H9 (cell line): ENCODE data around the gene TRPM3. TPM values are rescaled to one million over a fixed set of nuclear protein-coding genes. Genes with fewer than 3 reads are reported as not detected.

Experiments
- DNase-seq: peaks from one replicate; pipeline ENCODE4 v3.0.0-alpha.2; 2017
- H2AFZ ChIP-seq: one replicate; pipeline ENCODE4 v1.6.1; 2013; ENCODE audit warnings: mild to moderate bottlenecking, low read length, control low read depth, moderate library complexity
- H2AK5ac ChIP-seq: 2 replicates; pipeline ENCODE4 v1.6.1; 2013; ENCODE audit warnings: low read length, control low read depth, mixed read lengths; ENCODE audit not compliant: insufficient read length
- H2BK120ac ChIP-seq: one replicate; pipeline ENCODE4 v1.6.1; 2013; ENCODE audit warnings: low read depth, mild to moderate bottlenecking, low read length, control low read depth, inconsistent platforms; ENCODE audit not compliant: poor library complexity, severe bottlenecking
- H2BK12ac ChIP-seq: 2 replicates; pipeline ENCODE4 v1.6.1; 2013; ENCODE audit warnings: low read length, control low read depth, mixed read lengths, low read depth; ENCODE audit not compliant: insufficient read length
- H2BK15ac ChIP-seq: 2 replicates; pipeline ENCODE4 v1.6.1; 2013; ENCODE audit warnings: low read depth, low read length, control low read depth
- H2BK20ac ChIP-seq: one replicate; pipeline ENCODE4 v1.6.1; 2013; ENCODE audit warnings: low read depth, mild to moderate bottlenecking, low read length, control low read depth, inconsistent platforms; ENCODE audit not compliant: poor library complexity, severe bottlenecking
- H2BK5ac ChIP-seq: 2 replicates; pipeline ENCODE4 v1.6.1; 2013; ENCODE audit warnings: low read length, control low read depth, mixed read lengths; ENCODE audit not compliant: insufficient read length
- H3K14ac ChIP-seq: 2 replicates; pipeline ENCODE4 v1.6.1; 2013; ENCODE audit warnings: low read length, control low read depth; ENCODE audit not compliant: insufficient read depth
- H3K18ac ChIP-seq: 2 replicates; pipeline ENCODE4 v1.6.1; 2013; ENCODE audit warnings: low read depth, mild to moderate bottlenecking, mixed read lengths, low read length, control low read depth; ENCODE audit not compliant: insufficient read length
- H3K23ac ChIP-seq: 2 replicates; pipeline ENCODE4 v1.6.1; 2013; ENCODE audit warnings: low read length, control low read depth, mixed read lengths, low read depth; ENCODE audit not compliant: insufficient read length
- H3K23me2 ChIP-seq: 2 replicates; pipeline ENCODE4 v1.6.1; 2013; ENCODE audit warnings: low read depth, mild to moderate bottlenecking, mixed read lengths, low read length, control low read depth; ENCODE audit not compliant: insufficient read length, poor library complexity, severe bottlenecking
- H3K27ac ChIP-seq: 2 replicates; pipeline ENCODE4 v1.5.1; 2013; ENCODE audit warnings: low read length, control low read depth, mixed read lengths, low read depth; ENCODE audit not compliant: insufficient read length
- H3K27me3 ChIP-seq: 2 replicates; pipeline ENCODE4 v1.6.1; 2013; ENCODE audit warnings: low read length, control low read depth, inconsistent platforms; ENCODE audit not compliant: insufficient read depth
- H3K4ac ChIP-seq: 2 replicates; pipeline ENCODE4 v1.6.1; 2013; ENCODE audit warnings: low read depth, mild to moderate bottlenecking, control low read depth, inconsistent platforms, low read length, moderate library complexity
- H3K4me1 ChIP-seq: 2 replicates; pipeline ENCODE4 v1.6.1; 2013; ENCODE audit warnings: low read length, control low read depth, inconsistent platforms; ENCODE audit not compliant: insufficient read depth
- H3K4me2 ChIP-seq: 2 replicates; pipeline ENCODE4 v1.6.1; 2013; ENCODE audit warnings: low read length, control low read depth, mixed read lengths; ENCODE audit not compliant: insufficient read length, insufficient read depth
- H3K56ac ChIP-seq: 2 replicates; pipeline ENCODE4 v1.6.1; 2013; ENCODE audit warnings: low read depth, mild to moderate bottlenecking, mixed read lengths, low read length, control low read depth; ENCODE audit not compliant: insufficient read length
- H3K79me1 ChIP-seq: 2 replicates; pipeline ENCODE4 v1.6.1; 2013; ENCODE audit warnings: low read depth, mild to moderate bottlenecking, moderate library complexity, low read length, control low read depth, inconsistent platforms; ENCODE audit not compliant: insufficient read depth, poor library complexity, severe bottlenecking
- H3K79me2 ChIP-seq: 2 replicates; pipeline ENCODE4 v1.6.1; 2013; ENCODE audit warnings: low read length, control low read depth, inconsistent platforms; ENCODE audit not compliant: insufficient read depth
- H3K9ac ChIP-seq: 2 replicates; pipeline ENCODE4 v1.6.1; 2013; ENCODE audit warnings: low read length, control low read depth, mixed read lengths; ENCODE audit not compliant: insufficient read length; ENCODE audit errors: extremely low read depth
- H3K9me3 ChIP-seq: one replicate; pipeline ENCODE4 v1.6.1; 2013; ENCODE audit warnings: low read depth, low read length, inconsistent platforms; ENCODE audit not compliant: control insufficient read depth
- H3T11ph ChIP-seq: one replicate; pipeline ENCODE4 v1.6.1; 2013; ENCODE audit warnings: mild to moderate bottlenecking, low read length, control low read depth, inconsistent platforms
- H4K20me1 ChIP-seq: one replicate; pipeline ENCODE4 v1.6.1; 2013; ENCODE audit not compliant: control insufficient read depth, insufficient read length, insufficient read depth
- H4K5ac ChIP-seq: 2 replicates; pipeline ENCODE4 v1.6.1; 2013; ENCODE audit warnings: low read depth, mild to moderate bottlenecking, mixed read lengths, low read length, control low read depth; ENCODE audit not compliant: insufficient read length
- H4K8ac ChIP-seq: replicated peaks from 2 replicates; pipeline ENCODE4 v1.6.1; 2013; ENCODE audit warnings: low read length, control low read depth, mixed read lengths, low read depth; ENCODE audit not compliant: insufficient read length
- H4K91ac ChIP-seq: 2 replicates; pipeline ENCODE4 v1.6.1; 2013; ENCODE audit warnings: low read depth, mild to moderate bottlenecking, moderate library complexity, mixed read lengths, low read length, control low read depth; ENCODE audit not compliant: insufficient read length
- H3K27ac Mint-ChIP-seq, 3 experiments: 2 replicates in 2 of 3; 3 replicates in 1 of 3; pipeline ENCODE4 v1.8.0; 2020 to 2021; ENCODE audit warnings: mixed read lengths in 3 of 3, mild to moderate bottlenecking in 1 of 3, moderate library complexity in 1 of 3
- H3K27me3 Mint-ChIP-seq: 2 replicates; pipeline ENCODE4 v1.8.0; 2021; ENCODE audit warnings: low read depth, mild to moderate bottlenecking, moderate library complexity, mixed read lengths
- H3K36me3 Mint-ChIP-seq, 3 experiments: 2 replicates in 2 of 3; 3 replicates in 1 of 3; pipeline ENCODE4 v1.8.0; 2020 to 2021; ENCODE audit warnings: low read depth in 3 of 3, mixed read lengths in 3 of 3; ENCODE audit not compliant: insufficient read depth in 1 of 3
- H3K4me1 Mint-ChIP-seq, 2 experiments: 2 replicates each; pipeline ENCODE4 v1.8.0; 2020; ENCODE audit warnings: mixed read lengths in 2 of 2
- H3K4me3 Mint-ChIP-seq, 2 experiments: 2 replicates in 1 of 2; 3 replicates in 1 of 2; pipeline ENCODE4 v1.8.0; 2020 to 2021; ENCODE audit warnings: mild to moderate bottlenecking in 2 of 2, mixed read lengths in 2 of 2, moderate library complexity in 1 of 2
- H3K9me3 Mint-ChIP-seq, 2 experiments: 2 replicates in 1 of 2; 3 replicates in 1 of 2; pipeline ENCODE4 v1.8.0; 2020; ENCODE audit warnings: mild to moderate bottlenecking in 2 of 2, mixed read lengths in 2 of 2, moderate library complexity in 1 of 2
- CTCF ChIP-seq: fragments of 200-600 bp; sonication (generic); conservative IDR thresholded peaks from 3 replicates; pipeline ENCODE4 v1.8.0; 2021; ENCODE audit warnings: antibody characterized with exemption, mild to moderate bottlenecking
- WGBS: extraction: QIAGEN DNeasy Blood & Tissue Kit; methylation state at CpG from one replicate; pipeline ENCODE4 v1.1.7; 2013; ENCODE audit warnings: missing lambda C conversion rate, low lambda C conversion rate, mixed read lengths; ENCODE audit not compliant: insufficient read length; ENCODE audit errors: extremely low coverage; 5-methylcytosine and 5-hydroxymethylcytosine counted together
- total RNA-seq: library from RNA; stranded (reverse); gene quantifications from 2 replicates; pipeline ENCODE4 v1.2.1, GENCODE V29; 2021

TRPM3 gene
- total RNA-seq, 1 experiment from 2014 or later = 10.3 TPM

GRCh38 chr9:70988551-70988950 is 132.9 kb downstream of the TRPM3 start:
- no peaks in the 10 kb centered on the region for H3K27me3 ChIP-seq
- H2AFZ ChIP-seq = no peak overlapping the region
- H3K23ac ChIP-seq = no peak overlapping the region
- Mint-ChIP-seq H3K4me3 (no peak overlapping the region), H3K27ac (no peak overlapping the region), H3K4me1 (no peaks in the 10 kb centered on the region), H3K36me3 (peaks cover 0 to 6% (median 0%) of the 10 kb centered on the region in 3 experiments; a peak in 2 of 7 replicates), H3K27me3 (no peaks in the 10 kb centered on the region), H3K9me3 (peaks cover 0 to 3% of the 10 kb centered on the region in 2 experiments; a peak in 1 of 5 replicates)
- no peaks in the 10 kb centered on the region for H3K23me2 ChIP-seq
- H3K9ac ChIP-seq = no peak overlapping the region
- H3K56ac ChIP-seq = no peak overlapping the region
- H4K8ac ChIP-seq = no peak overlapping the region
- TF ChIP-seq CTCF = no peak
- H3T11ph ChIP-seq = no peak overlapping the region
- no peak overlapping the region for H3K4me2 ChIP-seq
- no peaks in the 10 kb centered on the region for H3K4me1 ChIP-seq
- DNase-seq = no peak
- H2BK12ac ChIP-seq = no peak overlapping the region
- H4K91ac ChIP-seq = no peak overlapping the region
- no peak overlapping the region for H3K4ac ChIP-seq
- no peaks in the 10 kb centered on the region for H3K79me1 ChIP-seq
- H3K18ac ChIP-seq = no peak overlapping the region
- no peak overlapping the region for H4K5ac ChIP-seq
- no peak overlapping the region for H3K14ac ChIP-seq
- no peak overlapping the region for H2BK5ac ChIP-seq
- no peak overlapping the region for H2BK15ac ChIP-seq
- H3K79me2 ChIP-seq = 0 out of 2 replicates have a peak, but pooled peaks cover 2% of the 10 kb centered on the region
- peaks cover 5% of the 10 kb centered on the region for H3K9me3 ChIP-seq
- no peak overlapping the region for H2BK120ac ChIP-seq
- H2AK5ac ChIP-seq = no peak overlapping the region
- no peak overlapping the region for H3K27ac ChIP-seq
- no CpG with 5 or more reads among the region's 1 CpG for WGBS
- H4K20me1 ChIP-seq = no peaks in the 10 kb centered on the region
- H2BK20ac ChIP-seq = no peak overlapping the region
